Endodermal cell (in vitro differentiated cells): ENCODE measurements around the gene KRT2. TPM values are rescaled to one million over a fixed set of nuclear protein-coding genes. Genes with fewer than 3 reads are reported as not detected.

Experiments used
- DNase-seq: peaks from one replicate; pipeline ENCODE4 v3.0.0-alpha.2; 2017
- H3K27ac ChIP-seq: 2 replicates; pipeline ENCODE4 v1.5.1; 2013; ENCODE audit warnings: mild to moderate bottlenecking, low read depth, low read length, moderate library complexity
- H3K27me3 ChIP-seq: 2 replicates; pipeline ENCODE4 v1.6.1; 2013; ENCODE audit warnings: mild to moderate bottlenecking, low read length, moderate library complexity; ENCODE audit not compliant: insufficient read depth, control insufficient read depth, poor library complexity, severe bottlenecking
- H3K36me3 ChIP-seq: 2 replicates; pipeline ENCODE4 v1.7.0; 2013; ENCODE audit warnings: mild to moderate bottlenecking, low read length, moderate library complexity; ENCODE audit not compliant: control insufficient read depth, insufficient read depth
- H3K4me1 ChIP-seq: one replicate; pipeline ENCODE4 v1.7.0; 2013; ENCODE audit warnings: low read length; ENCODE audit not compliant: control insufficient read depth, insufficient read depth
- H3K4me3 ChIP-seq: 2 replicates; pipeline ENCODE4 v1.5.1; 2013; ENCODE audit warnings: mild to moderate bottlenecking, low read length, moderate library complexity
- H3K9ac ChIP-seq: 2 replicates; pipeline ENCODE4 v1.6.1; 2013; ENCODE audit warnings: mild to moderate bottlenecking, low read length, moderate library complexity; ENCODE audit not compliant: poor library complexity, severe bottlenecking; ENCODE audit errors: extremely low read depth
- H3K9me3 ChIP-seq: 2 replicates; pipeline ENCODE4 v1.6.1; 2013; ENCODE audit warnings: mild to moderate bottlenecking, low read length, moderate library complexity; ENCODE audit not compliant: control insufficient read depth
- H3K27ac Mint-ChIP-seq: 2 replicates; pipeline ENCODE4 v1.8.0; 2020; ENCODE audit warnings: mixed read lengths
- H3K27me3 Mint-ChIP-seq: 2 replicates; pipeline ENCODE4 v1.8.0; 2021; ENCODE audit warnings: mild to moderate bottlenecking, mixed read lengths; ENCODE audit not compliant: insufficient read depth
- H3K36me3 Mint-ChIP-seq: 2 replicates; pipeline ENCODE4 v1.8.0; 2020; ENCODE audit warnings: low read depth, mixed read lengths
- H3K4me1 Mint-ChIP-seq: 2 replicates; pipeline ENCODE4 v1.8.0; 2020; ENCODE audit warnings: mixed read lengths
- H3K4me3 Mint-ChIP-seq: 2 replicates; pipeline ENCODE4 v1.8.0; 2020; ENCODE audit warnings: mild to moderate bottlenecking, moderate library complexity, mixed read lengths
- H3K9me3 Mint-ChIP-seq: 2 replicates; pipeline ENCODE4 v1.8.0; 2020; ENCODE audit warnings: mild to moderate bottlenecking, mixed read lengths
- CTCF ChIP-seq: fragments of 200-600 bp; sonication (generic); conservative IDR thresholded peaks from 2 replicates; pipeline ENCODE4 v1.5.0; 2021; ENCODE audit warnings: antibody characterized with exemption, mild to moderate bottlenecking
- WGBS, 2 experiments: methylation state at CpG; one replicate each; pipeline versions ENCODE4 v1.1.5 to v1.1.7; 2013; ENCODE audit warnings: missing lambda C conversion rate in 2 of 2, mixed read lengths in 1 of 2; ENCODE audit not compliant: insufficient coverage in 1 of 2, insufficient read length in 1 of 2; 5-methylcytosine and 5-hydroxymethylcytosine counted together
- total RNA-seq, 2 donors: library from RNA; stranded (reverse); fragmentation: NEBNext Ultra II Directional in 1 of 2; extraction: Animal tissue kit (Norgen Biotek cat#: 25700) in 1 of 2; gene quantifications; 2 replicates in 1 of 2; 3 replicates in 1 of 2; pipeline ENCODE4 v1.2.1, GENCODE V29; 2021

Gene KRT2
- total RNA-seq, 2 donors from 2014 or later, result not detected

DNA sequence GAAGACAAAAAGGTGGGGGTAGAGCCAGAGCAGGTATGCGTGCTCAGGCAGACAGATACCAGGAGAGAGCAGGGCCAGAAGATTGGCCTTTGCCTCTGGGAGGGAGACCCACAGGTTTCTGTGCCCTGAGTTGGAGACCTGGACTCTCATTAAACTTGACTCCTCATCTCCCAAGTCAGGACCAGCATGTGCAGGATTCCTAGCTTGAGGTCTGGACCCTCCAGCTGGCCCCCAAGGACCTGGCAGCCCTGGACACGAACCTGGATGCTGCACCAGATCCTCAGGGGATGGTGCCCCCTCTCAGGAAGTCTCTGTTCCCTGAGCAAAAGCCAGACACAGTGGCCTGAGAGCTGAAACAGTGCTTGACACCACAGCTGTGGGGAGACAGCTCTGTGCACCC lies 23.2 kb downstream of the KRT2 start:
- WGBS, 2 experiments, result 91 to 93% methylated on average over 1 to 2 of the region's 2 CpGs

DNA sequence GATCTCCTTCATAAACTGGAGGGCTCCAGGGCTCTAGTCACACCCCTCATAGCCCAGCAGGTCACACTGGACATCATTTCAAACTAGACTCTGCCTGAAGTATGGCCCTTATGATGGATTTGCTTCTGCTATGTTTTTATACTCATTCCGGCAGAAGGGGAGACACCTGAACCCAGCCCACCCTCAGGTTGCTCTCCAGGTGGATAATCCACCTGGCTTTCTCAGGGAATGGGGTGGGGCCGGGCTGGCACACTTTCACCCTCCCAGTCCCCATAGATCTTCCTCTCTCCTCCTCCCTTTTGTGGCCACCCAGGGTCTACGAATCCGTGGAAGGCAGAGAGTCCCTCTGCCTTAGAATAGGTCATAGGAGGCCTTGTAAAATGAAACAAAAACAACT lies 23.9 kb downstream of the KRT2 start:
- TF ChIP-seq CTCF, result no peak
- H3K27me3 ChIP-seq, result peaks cover 26% of the 10 kb centered on the region
- H3K27ac ChIP-seq, result no peak overlapping the region
- no peaks in the 10 kb centered on the region for H3K4me1 Mint-ChIP-seq
- 75 to 94% methylated on average over 3 to 4 of the region's 4 CpGs for WGBS, 2 experiments
- peak; percentile 13 for DNase-seq
- H3K4me3 ChIP-seq, result no peak overlapping the region
- no peaks in the 10 kb centered on the region for H3K9me3 Mint-ChIP-seq
- peaks cover 49% of the 10 kb centered on the region for H3K27me3 Mint-ChIP-seq
- H3K4me1 ChIP-seq, result no peaks in the 10 kb centered on the region
- H3K9me3 ChIP-seq, result no peaks in the 10 kb centered on the region
- H3K9ac ChIP-seq, result no peak overlapping the region
- no peaks in the 10 kb centered on the region for H3K36me3 ChIP-seq
- no peak overlapping the region for H3K4me3 Mint-ChIP-seq
- no peak overlapping the region for H3K27ac Mint-ChIP-seq
- no peaks in the 10 kb centered on the region for H3K36me3 Mint-ChIP-seq

More for the DNA sequence above, 23.2 kb downstream of the KRT2 start:
- TF ChIP-seq CTCF, result no peak
- Mint-ChIP-seq H3K36me3 (no peaks in the 10 kb centered on the region), H3K4me1 (no peaks in the 10 kb centered on the region), H3K9me3 (no peaks in the 10 kb centered on the region), H3K4me3 (no peak overlapping the region), H3K27me3 (peaks cover 55% of the 10 kb centered on the region), H3K27ac (no peak overlapping the region)
- Histone ChIP-seq H3K4me1 (no peaks in the 10 kb centered on the region), H3K27ac (no peak overlapping the region), H3K36me3 (no peaks in the 10 kb centered on the region), H3K27me3 (peaks cover 31% of the 10 kb centered on the region), H3K9ac (no peak overlapping the region), H3K9me3 (no peaks in the 10 kb centered on the region), H3K4me3 (no peak overlapping the region)
- peak; percentile 38 for DNase-seq

GRCh38 chr12:52627395-52628110 lies 24.5 kb downstream of the KRT2 start:
- Mint-ChIP-seq H3K27ac (no peak overlapping the region), H3K4me3 (no peak overlapping the region), H3K4me1 (no peaks in the 10 kb centered on the region), H3K9me3 (no peaks in the 10 kb centered on the region), H3K27me3 (peaks cover 48% of the 10 kb centered on the region), H3K36me3 (no peaks in the 10 kb centered on the region)
- DNase-seq, result peak; percentile 41
- Histone ChIP-seq H3K27ac (no peak overlapping the region), H3K9ac (no peak overlapping the region), H3K27me3 (peaks cover 26% of the 10 kb centered on the region), H3K9me3 (no peaks in the 10 kb centered on the region), H3K36me3 (no peaks in the 10 kb centered on the region), H3K4me1 (no peaks in the 10 kb centered on the region), H3K4me3 (no peak overlapping the region)
- whole genome bisulfite sequencing, 2 experiments, result 78 to 100% methylated on average over 1 to 2 of the region's 2 CpGs
- TF ChIP-seq CTCF, result no peak
